GM19463 (cell line): ENCODE measurements around the gene SLC35A2.
A peak's percentile ranks its signal among the peaks of the same experiment; 100 is the strongest.
"Not testable (repeated sequence)": the region's sequence is repeated elsewhere in the genome, so short reads cannot be mapped to it uniquely, and the experiment has no call there.

Source experiments
- ATAC-seq: cut with Tn5 transposase; IDR thresholded peaks from one replicate; pipeline ENCODE4 v1.9.1; 2021; ENCODE audit warnings: mild to moderate bottlenecking, moderate library complexity; ENCODE audit not compliant: unreplicated experiment

Gene SLC35A2

DNA sequence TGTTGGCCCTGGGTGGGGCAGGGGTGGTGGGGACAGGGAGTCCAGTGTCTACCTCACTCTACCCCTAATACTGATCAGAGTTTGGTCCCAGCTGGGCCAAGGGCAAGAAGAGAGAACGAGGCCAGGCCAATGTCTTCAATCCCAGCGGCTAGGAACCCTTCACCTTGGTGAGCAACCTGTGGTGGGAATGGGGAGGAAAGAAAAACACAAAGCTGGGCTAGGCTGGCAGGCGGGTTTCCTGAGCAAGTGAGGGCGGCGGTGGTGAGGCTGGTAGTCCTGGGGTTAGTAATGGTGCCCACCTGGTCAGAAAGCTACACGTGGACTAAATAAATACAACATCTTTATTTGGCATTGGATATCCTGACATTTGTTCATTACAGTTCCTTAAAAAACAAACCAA lies 8.2 kb downstream of the SLC35A2 start:
- no peak for ATAC-seq

DNA sequence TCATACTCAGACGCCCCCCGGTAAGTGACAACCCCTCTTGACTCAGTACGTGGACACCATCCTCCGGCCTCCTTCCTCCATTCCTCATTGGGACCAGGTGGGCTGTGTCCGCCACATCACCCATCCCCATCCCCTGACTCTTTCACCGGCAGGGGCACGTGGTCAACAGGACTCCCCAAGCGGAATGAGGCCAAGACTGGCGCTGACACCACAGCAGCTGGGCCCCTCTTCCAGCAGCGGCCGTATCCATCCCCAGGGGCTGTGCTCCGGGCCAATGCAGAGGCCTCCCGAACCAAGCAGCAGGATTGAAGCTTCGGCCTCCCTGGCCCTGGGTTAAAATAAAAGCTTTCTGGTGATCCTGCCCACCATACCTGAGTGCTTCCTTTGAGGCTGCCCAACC lies 8.7 kb downstream of the SLC35A2 start:
- no peak for ATAC-seq

DNA sequence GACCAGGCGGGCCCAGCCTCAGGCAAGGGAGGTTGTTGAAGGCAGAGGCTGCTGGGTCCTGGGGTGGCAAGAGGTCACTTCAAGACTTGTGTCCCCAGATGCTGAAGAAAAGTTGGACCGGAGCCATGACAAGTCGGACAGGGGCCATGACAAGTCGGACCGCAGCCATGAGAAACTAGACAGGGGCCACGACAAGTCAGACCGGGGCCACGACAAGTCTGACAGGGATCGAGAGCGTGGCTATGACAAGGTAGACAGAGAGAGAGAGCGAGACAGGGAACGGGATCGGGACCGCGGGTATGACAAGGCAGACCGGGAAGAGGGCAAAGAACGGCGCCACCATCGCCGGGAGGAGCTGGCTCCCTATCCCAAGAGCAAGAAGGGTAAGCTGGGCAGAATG lies 9.3 kb downstream of the SLC35A2 start:
- ATAC-seq: no peak

- ATAC-seq: no peak
Measured at GRCh38 chrX:48901069-48901468, 10.4 kb downstream of the SLC35A2 start.

GRCh38 chrX:48899078-48899410 lies 12.4 kb downstream of the SLC35A2 start:
- no peak for ATAC-seq

GRCh38 chrX:48897625-48898306 lies 13.7 kb downstream of the SLC35A2 start, which contains the start of the genes PQBP1 and TIMM17B:
PQBP1 (plus strand) TSS chrX:48897930; CDS start chrX:48898510, 580 bp downstream.
TIMM17B (minus strand) TSS chrX:48897768; CDS start chrX:48897749, 19 bp downstream.
- peak; percentile 90 for ATAC-seq

DNA sequence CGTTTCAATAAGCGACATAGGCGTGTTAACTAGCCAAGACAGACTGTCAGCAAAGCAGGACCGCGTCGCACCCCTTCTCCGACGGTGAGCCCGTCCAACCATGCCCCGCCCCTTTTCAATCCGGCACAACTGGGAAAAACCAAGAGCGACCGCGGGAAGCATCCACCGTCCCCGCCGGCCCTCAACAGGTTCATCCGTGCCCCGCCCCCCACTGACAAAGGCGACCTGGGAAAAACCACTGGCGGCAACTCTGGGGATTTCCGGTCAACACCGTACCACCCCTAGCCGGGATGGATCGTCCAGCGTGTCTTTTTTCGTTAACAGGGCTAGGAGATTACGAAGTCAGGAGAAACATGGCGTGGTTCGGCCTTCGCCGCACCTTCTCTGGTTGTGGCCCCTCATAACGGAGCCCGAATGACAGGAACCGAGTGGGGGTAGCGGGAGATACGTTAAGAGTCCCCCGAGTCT lies 14.3 kb downstream of the SLC35A2 start:
- ATAC-seq: peak; percentile 13

DNA sequence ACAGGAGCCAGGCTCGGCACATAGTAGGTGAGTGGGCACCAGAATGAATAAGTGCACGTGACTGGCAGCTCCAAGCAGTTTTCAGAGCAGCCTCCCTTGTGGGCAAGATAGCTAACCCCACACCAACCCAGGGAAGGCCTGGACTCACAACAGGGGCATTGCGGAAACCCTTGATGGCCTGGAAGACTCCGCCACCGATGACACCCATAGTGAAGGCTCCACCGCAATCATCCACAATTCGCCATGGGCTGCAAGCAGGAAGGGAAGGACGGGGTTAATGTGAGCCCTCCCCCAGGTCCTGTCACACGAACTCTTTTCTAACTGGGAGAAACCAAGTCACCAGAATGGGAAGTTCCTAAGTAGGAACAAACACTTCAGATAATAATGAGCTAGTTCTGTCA lies 14.8 kb downstream of the SLC35A2 start:
- ATAC-seq: no peak

DNA sequence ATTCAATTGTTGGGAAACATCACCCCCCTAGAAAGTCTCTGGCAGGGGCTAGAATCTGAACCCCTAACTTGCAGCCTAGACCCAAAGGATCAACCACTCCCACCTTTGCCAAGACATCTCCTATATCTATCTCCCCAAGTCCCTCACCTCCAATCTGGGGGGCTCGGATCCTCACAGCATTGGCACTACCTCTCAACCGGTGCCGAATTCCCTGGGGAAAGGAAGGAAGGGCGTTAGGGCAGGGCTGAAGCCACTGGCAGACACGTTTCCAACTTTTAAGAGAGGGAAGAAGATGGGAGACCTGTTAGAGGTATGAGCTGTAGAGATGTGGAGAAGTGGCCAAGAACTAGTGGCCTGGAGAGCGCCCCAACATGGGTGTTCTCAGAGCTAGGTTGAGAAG lies 16.6 kb downstream of the SLC35A2 start:
- ATAC-seq: no peak

- no peak for ATAC-seq
Measured at GRCh38 chrX:48893556-48894348, 17.7 kb downstream of the SLC35A2 start.

- ATAC-seq: no peak
Measured at GRCh38 chrX:48892896-48893295, 18.6 kb downstream of the SLC35A2 start.

DNA sequence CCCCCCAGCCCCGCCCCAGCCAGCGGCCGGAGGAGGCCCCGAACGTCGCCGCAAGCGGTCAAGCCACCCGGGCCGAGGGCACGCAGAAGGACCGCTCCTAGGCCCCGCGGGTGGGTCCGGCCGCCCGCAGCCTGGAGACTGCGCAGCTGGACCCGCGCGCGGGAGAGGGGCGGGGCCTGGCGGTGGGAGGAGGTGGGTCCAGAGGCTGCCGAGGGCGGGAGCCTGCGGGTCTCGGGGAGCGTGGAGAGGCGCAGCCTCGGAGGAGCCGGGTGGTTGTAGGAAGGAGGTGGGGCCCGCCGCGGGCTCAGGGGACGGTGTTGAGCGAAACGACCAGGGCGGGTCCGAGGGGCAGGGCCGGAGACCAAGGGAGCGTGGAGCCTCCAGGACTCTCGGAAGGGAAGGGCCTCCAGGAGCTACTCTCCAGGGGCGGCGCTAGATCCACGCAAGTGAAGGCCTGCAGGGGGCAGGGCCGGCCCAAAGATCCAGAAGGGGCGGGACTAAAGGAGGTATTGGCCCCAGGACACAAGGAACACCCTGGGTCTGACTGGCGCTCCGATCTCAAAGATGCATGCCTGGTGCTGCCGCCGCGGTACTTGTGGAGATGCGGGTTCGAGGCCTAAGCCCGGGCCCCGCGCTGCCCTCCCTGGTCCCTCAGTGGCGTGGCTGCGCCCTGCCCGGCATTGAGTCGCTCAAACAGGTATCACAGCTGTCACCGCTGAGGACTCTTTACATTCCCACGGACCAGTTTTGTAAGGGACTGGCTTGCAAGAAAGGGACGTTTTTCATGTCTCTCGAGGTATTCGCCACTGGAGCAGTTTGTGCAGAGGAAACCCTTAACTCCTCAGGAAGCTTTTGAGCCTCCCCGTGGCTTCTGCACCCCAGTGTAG lies 19.8 kb downstream of the SLC35A2 start:
- ATAC-seq: peak; percentile 83

GRCh38 chrX:48890934-48891401 lies 20.5 kb downstream of the SLC35A2 start:
- peak; percentile 37 for ATAC-seq

GRCh38 chrX:48890296-48890925 lies 21.0 kb downstream of the SLC35A2 start:
- no peak for ATAC-seq

DNA sequence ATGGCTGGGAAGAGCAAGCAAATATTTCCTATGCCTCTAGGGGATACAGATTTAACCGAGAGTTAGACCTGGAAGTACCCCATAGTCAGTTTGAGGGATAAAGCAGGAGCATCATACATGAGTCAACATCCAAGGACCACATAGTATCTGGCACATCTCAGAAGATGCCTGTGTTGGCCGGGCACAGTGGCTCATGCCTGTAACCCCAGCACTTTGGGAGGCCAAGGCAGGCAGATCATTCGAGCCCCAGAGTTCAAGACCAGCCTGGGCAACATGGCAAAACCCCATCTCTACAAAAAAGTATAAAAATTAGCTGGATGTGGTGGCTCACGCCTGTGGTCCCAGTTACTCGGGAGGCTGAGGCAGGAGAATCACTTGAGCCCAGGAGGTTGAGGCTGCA lies 24.9 kb downstream of the SLC35A2 start:
- not testable (repeated sequence) for ATAC-seq

DNA sequence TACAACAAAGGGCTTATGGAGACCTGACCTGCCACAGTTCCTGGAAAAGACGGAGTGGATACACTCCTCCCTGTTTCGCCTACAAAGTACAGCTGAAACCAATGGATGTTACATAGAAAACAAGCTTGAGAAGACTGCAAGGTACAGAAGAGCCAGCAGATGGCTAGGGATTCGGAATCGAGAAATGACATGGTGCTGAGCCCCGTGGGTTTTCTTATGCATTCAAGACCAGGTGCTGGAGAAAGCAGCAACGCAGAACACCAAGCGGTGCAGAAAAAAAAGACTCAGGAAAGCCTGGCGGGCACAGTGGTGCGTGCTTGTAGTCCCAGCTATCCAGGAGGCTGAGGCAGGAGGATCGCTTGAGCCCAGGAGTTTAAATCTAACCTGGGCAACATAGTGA lies 27.7 kb downstream of the SLC35A2 start:
- ATAC-seq: no peak

- not testable (repeated sequence) for ATAC-seq
Measured at GRCh38 chrX:48876944-48877343, 34.5 kb downstream of the SLC35A2 start.

DNA sequence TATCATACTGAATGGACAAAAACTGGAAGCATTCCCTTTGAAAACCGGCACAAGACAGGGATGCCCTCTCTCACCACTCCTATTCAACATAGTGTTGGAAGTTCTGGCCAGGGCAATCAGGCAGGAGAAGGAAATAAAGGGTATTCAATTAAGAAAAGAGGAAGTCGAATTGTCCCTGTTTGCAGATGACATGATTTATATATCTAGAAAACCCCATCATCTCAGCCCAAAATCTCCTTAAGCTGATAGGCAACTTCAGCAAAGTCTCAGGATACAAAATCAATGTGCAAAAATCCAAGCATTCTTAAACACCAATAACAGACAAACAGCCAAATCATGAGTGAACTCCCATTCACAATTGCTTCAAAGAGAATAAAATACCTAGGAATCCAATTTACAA lies 39.4 kb downstream of the SLC35A2 start:
- ATAC-seq: not testable (repeated sequence)

GRCh38 chrX:48864210-48864609 lies 47.2 kb downstream of the SLC35A2 start:
- no peak for ATAC-seq

GRCh38 chrX:48854898-48855297 lies 56.5 kb downstream of the SLC35A2 start:
- no peak for ATAC-seq
